H1 (cell line): ENCODE data around the gene POPDC3. TPM values are rescaled to one million over a fixed set of nuclear protein-coding genes. Genes with fewer than 3 reads are reported as not detected.

Experiments
- CTCF ChIA-PET: fragments of 300-600 bp; sonication (Branson Sonifier 250); formaldehyde crosslinking; loops from one replicate; lab custom pipeline; 2021; ENCODE audit not compliant: partially characterized antibody; lab: Charles Lee
- POLR2A ChIA-PET: fragments of 300-600 bp; sonication (Branson Sonifier 250); formaldehyde crosslinking; loops from one replicate; lab custom pipeline; 2021; ENCODE audit warnings: inconsistent platforms; ENCODE audit not compliant: partially characterized antibody; lab: Charles Lee
- DNase-seq, 2 experiments: peaks; one replicate each; pipeline versions ENCODE4 v3.0.0 to v3.0.0-alpha.2; 2010 to 2022; ENCODE audit warnings: low spot score in 2 of 2, low read depth in 1 of 2, mixed read lengths in 1 of 2
- FAIRE-seq: peaks from 2 replicates; lab custom pipeline; 2011; peaks lifted over from hg19 to GRCh38; lab: Jason Lieb, UNC
- H2AFZ ChIP-seq: 2 replicates; pipeline ENCODE4 v1.8.1; 2012; ENCODE audit warnings: low read length, inconsistent platforms
- H2AK5ac ChIP-seq: 2 replicates; pipeline ENCODE4 v1.6.1; 2013; ENCODE audit warnings: low read depth, low read length
- H2BK120ac ChIP-seq: replicated peaks from 2 replicates; pipeline ENCODE3; 2013; ENCODE audit warnings: low read depth, low read length, inconsistent platforms
- H2BK12ac ChIP-seq: 2 replicates; pipeline ENCODE4 v1.6.1; 2013; ENCODE audit warnings: low read depth, low read length
- H2BK15ac ChIP-seq: 2 replicates; pipeline ENCODE4 v1.6.1; 2013; ENCODE audit warnings: low read length
- H2BK20ac ChIP-seq: 2 replicates; pipeline ENCODE4 v1.6.1; 2013; ENCODE audit warnings: low read length
- H2BK5ac ChIP-seq: 2 replicates; pipeline ENCODE4 v1.6.1; 2013; ENCODE audit warnings: low read depth, low read length
- H3K14ac ChIP-seq: 2 replicates; pipeline ENCODE4 v1.6.1; 2013; ENCODE audit warnings: inconsistent platforms; ENCODE audit not compliant: insufficient read length
- H3K18ac ChIP-seq: 2 replicates; pipeline ENCODE4 v1.6.1; 2013; ENCODE audit warnings: low read length; ENCODE audit errors: extremely low read depth
- H3K23ac ChIP-seq: 2 replicates; pipeline ENCODE4 v1.6.1; 2013; ENCODE audit warnings: inconsistent platforms; ENCODE audit not compliant: insufficient read length
- H3K23me2 ChIP-seq: 2 replicates; pipeline ENCODE4 v1.6.1; 2013; ENCODE audit warnings: low read depth, low read length
- H3K27ac ChIP-seq: 2 replicates; pipeline ENCODE4 v1.6.1; 2011; ENCODE audit warnings: low read depth, low read length, inconsistent platforms
- H3K27me3 ChIP-seq, 4 experiments: replicated peaks in 1 of 4; 1 replicate in 1 of 4; 2 replicates in 3 of 4; pipeline versions ENCODE4 v1.6.1 to v1.8.1; 2011 to 2013; ENCODE audit warnings: low read length in 3 of 4, mild to moderate bottlenecking in 3 of 4, inconsistent platforms in 2 of 4, mixed read lengths in 2 of 4, moderate library complexity in 1 of 4; ENCODE audit not compliant: control insufficient read depth in 3 of 4, insufficient read depth in 3 of 4; ENCODE audit errors: extremely low read depth in 1 of 4
- H3K36me3 ChIP-seq, 4 experiments: 2 replicates each; pipeline versions ENCODE4 v1.6.1 to v1.8.1; 2011 to 2013; ENCODE audit warnings: mild to moderate bottlenecking in 4 of 4, low read length in 3 of 4, moderate library complexity in 2 of 4, control low read depth in 1 of 4, inconsistent platforms in 1 of 4; ENCODE audit not compliant: insufficient read depth in 4 of 4, control insufficient read depth in 2 of 4
- H3K4ac ChIP-seq: replicated peaks from 2 replicates; pipeline ENCODE3; 2013; ENCODE audit warnings: low read length, low read depth, mixed read lengths, inconsistent platforms; ENCODE audit not compliant: insufficient read length
- H3K4me1 ChIP-seq, 4 experiments: replicated peaks in 1 of 4; 1 replicate in 1 of 4; 2 replicates in 3 of 4; pipeline versions ENCODE4 v1.6.1 to v1.8.1; 2011 to 2013; ENCODE audit warnings: low read length in 3 of 4, inconsistent platforms in 2 of 4, mixed read lengths in 1 of 4; ENCODE audit not compliant: insufficient read depth in 4 of 4, control insufficient read depth in 3 of 4
- H3K4me2 ChIP-seq, 2 experiments: 2 replicates each; pipeline versions ENCODE4 v1.6.1 to v1.8.1; 2011 to 2013; ENCODE audit warnings: low read depth in 2 of 2, low read length in 2 of 2, control low read depth in 1 of 2, inconsistent platforms in 1 of 2, mild to moderate bottlenecking in 1 of 2; ENCODE audit not compliant: insufficient read depth in 1 of 2
- H3K4me3 ChIP-seq, 4 experiments: fragments of 200-600, 300-600 bp in 1 of 4; sonication (generic), shearing (Covaris generic), sonication (Bioruptor Twin) in 1 of 4; 2 replicates each; pipeline versions ENCODE4 v1.5.1 to v1.8.1; 2011 to 2016; ENCODE audit warnings: low read length in 4 of 4, low read depth in 3 of 4, control low read depth in 2 of 4, inconsistent platforms in 2 of 4, mild to moderate bottlenecking in 2 of 4, mixed read lengths in 1 of 4, moderate library complexity in 1 of 4; ENCODE audit not compliant: insufficient read depth in 2 of 4; ENCODE audit errors: extremely low read depth in 1 of 4
- H3K56ac ChIP-seq: replicated peaks from 2 replicates; pipeline ENCODE3; 2013; ENCODE audit warnings: low read depth, mild to moderate bottlenecking, mixed read lengths, low read length, inconsistent platforms; ENCODE audit not compliant: insufficient read length
- H3K79me1 ChIP-seq: 2 replicates; pipeline ENCODE4 v1.6.1; 2013; ENCODE audit warnings: low read depth, low read length, control low read depth
- H3K79me2 ChIP-seq, 2 experiments: 2 replicates each; pipeline versions ENCODE4 v1.6.1 to v1.8.1; 2012 to 2013; ENCODE audit warnings: low read length in 2 of 2, mild to moderate bottlenecking in 2 of 2, inconsistent platforms in 1 of 2; ENCODE audit not compliant: insufficient read depth in 2 of 2, control insufficient read depth in 1 of 2
- H3K9ac ChIP-seq, 4 experiments: replicated peaks in 1 of 4; 1 replicate in 1 of 4; 2 replicates in 3 of 4; pipeline versions ENCODE4 v1.6.1 to v1.8.1; 2011 to 2013; ENCODE audit warnings: low read depth in 3 of 4, low read length in 3 of 4, control low read depth in 2 of 4, mild to moderate bottlenecking in 2 of 4, moderate library complexity in 2 of 4, inconsistent platforms in 1 of 4; ENCODE audit errors: extremely low read depth in 1 of 4
- H3K9me3 ChIP-seq, 2 experiments: 2 replicates each; pipeline versions ENCODE4 v1.6.1 to v1.8.1; 2012 to 2013; ENCODE audit warnings: mild to moderate bottlenecking in 2 of 2, moderate library complexity in 2 of 2, control low read depth in 1 of 2, inconsistent platforms in 1 of 2, low read depth in 1 of 2, low read length in 1 of 2, mixed read lengths in 1 of 2; ENCODE audit not compliant: insufficient read depth in 2 of 2
- H4K20me1 ChIP-seq, 2 experiments: replicated peaks in 1 of 2; 2 replicates each; pipeline versions ENCODE3 to v1.8.1; 2011 to 2013; ENCODE audit warnings: inconsistent platforms in 2 of 2, low read length in 2 of 2, mild to moderate bottlenecking in 1 of 2; ENCODE audit not compliant: insufficient read depth in 2 of 2, control insufficient read depth in 1 of 2
- H4K5ac ChIP-seq: 2 replicates; pipeline ENCODE4 v1.6.1; 2013; ENCODE audit warnings: low read length, low read depth, mixed read lengths, inconsistent platforms; ENCODE audit not compliant: insufficient read length
- H4K8ac ChIP-seq: 2 replicates; pipeline ENCODE4 v1.8.0; 2013; ENCODE audit warnings: mild to moderate bottlenecking, moderate library complexity, low read length, inconsistent platforms; ENCODE audit not compliant: insufficient read depth; ENCODE audit errors: extremely low read depth
- H4K91ac ChIP-seq: replicated peaks from 2 replicates; pipeline ENCODE3; 2013; ENCODE audit warnings: low read length, mixed read lengths, inconsistent platforms; ENCODE audit not compliant: insufficient read length
- NRF1 ChIP-seq: IDR thresholded peaks from 2 replicates; pipeline ENCODE4 v1.6.1; 2011; ENCODE audit warnings: mild to moderate bottlenecking, low read depth, low read length, improper control_type of control experiment
- SRF ChIP-seq: IDR thresholded peaks from 2 replicates; pipeline ENCODE4 v1.6.1; 2011; ENCODE audit warnings: mild to moderate bottlenecking, low read depth, low read length, moderate library complexity
- WGBS, 2 experiments: shearing (Covaris generic) in 1 of 2; methylation state at CpG; one replicate each; pipeline versions ENCODE4 v1.1.6 to v1.1.7; 2013 to 2015; ENCODE audit warnings: low lambda C conversion rate in 2 of 2, mixed read lengths in 2 of 2, inconsistent platforms in 1 of 2, low coverage in 1 of 2, missing lambda C conversion rate in 1 of 2; ENCODE audit not compliant: insufficient replicate concordance in 2 of 2, insufficient coverage in 1 of 2, insufficient read length in 1 of 2; ENCODE audit errors: extremely low coverage in 1 of 2, missing lambda C conversion rate in 1 of 2; 5-methylcytosine and 5-hydroxymethylcytosine counted together
- polyA plus RNA-seq, 7 experiments: library from polyadenylated mRNA; depleted of rRNA in 3 of 7; stranded (reverse) in 5 of 7; unstranded in 2 of 7; fragments of >200 nt in 5 of 7; fragments of 200-250 nt in 2 of 7; gene quantifications; 1 replicate in 5 of 7; 2 replicates in 1 of 7; 4 replicates in 1 of 7; pipeline versions ENCODE4 v1.2.1 to v1.2.3, GENCODE V29; 2011 to 2013; ENCODE audit warnings: missing spikeins in 2 of 7, mixed read lengths in 2 of 7
- total RNA-seq: library from RNA; stranded (reverse); fragmentation: NEBNext Ultra II Directional; extraction: Animal tissue kit (Norgen Biotek cat#: 25700); gene quantifications from 2 replicates; pipeline ENCODE4 v1.2.1, GENCODE V29; 2021

POPDC3 gene
- total and polyA plus RNA-seq, 2 of the 8 experiments (the other 6 are each of a cell fraction or from before 2014, with no cell fraction given): 3.7 to 6.5 TPM

GRCh38 chr6:105178110-105178509 is 1.7 kb downstream of the POPDC3 start:
- H3K56ac ChIP-seq: no peak overlapping the region
- no peak overlapping the region for H2BK5ac ChIP-seq
- no peaks in the 10 kb centered on the region for H3K79me2 ChIP-seq
- no peak overlapping the region for H4K8ac ChIP-seq
- CTCF ChIA-PET: interaction anchor here (1.3 to 2.3 kb wide), 2 partner anchors 12 to 13 kb away, joined by 3 to 5 read pairs; no protein-coding TSS in a partner anchor
- H2BK120ac ChIP-seq: no peak overlapping the region
- no peak overlapping the region for H3K23ac ChIP-seq
- no peak for FAIRE-seq
- no peaks in the 10 kb centered on the region for H4K20me1 ChIP-seq
- H3K27me3 ChIP-seq: peaks cover 0 to 3% (median 0%) of the 10 kb centered on the region in 4 experiments; a peak in 3 of 7 replicates
- H3K27ac ChIP-seq: no peak overlapping the region
- no peak overlapping the region for H2AFZ ChIP-seq
- H4K91ac ChIP-seq: no peak overlapping the region
- H3K9ac ChIP-seq: no peak overlapping the region
- H2BK20ac ChIP-seq: no peak overlapping the region
- WGBS, 2 experiments: 95% methylated on average over 1 of the region's 1 CpG; no CpG with 5 or more reads in 1 of the 2 experiments
- H3K4me2 ChIP-seq: no peak overlapping the region
- H3K79me1 ChIP-seq: no peaks in the 10 kb centered on the region
- no peak overlapping the region for H3K18ac ChIP-seq
- no peak overlapping the region for H3K4me3 ChIP-seq
- H2AK5ac ChIP-seq: no peak overlapping the region
- no peak overlapping the region for H2BK15ac ChIP-seq
- no peaks in the 10 kb centered on the region for H3K36me3 ChIP-seq
- H3K9me3 ChIP-seq: no peaks in the 10 kb centered on the region
- no peak overlapping the region for H3K14ac ChIP-seq
- POLR2A ChIA-PET: interaction anchor here (1.2 kb wide), 2 partner anchors 41 to 95 kb away, joined by 3 to 4 read pairs; a partner anchor contains a TSS
- no peak overlapping the region for H4K5ac ChIP-seq
- peaks cover 0 to 17% (median 5%) of the 10 kb centered on the region in 4 experiments; a peak in 4 of 7 replicates for H3K4me1 ChIP-seq
- no peak for DNase-seq
- no peak overlapping the region for H2BK12ac ChIP-seq
- H3K4ac ChIP-seq: no peak overlapping the region
- H3K23me2 ChIP-seq: no peaks in the 10 kb centered on the region; the same call in 1 of the 2 replicates
- TF ChIP-seq SRF: no peak
- no peak for TF ChIP-seq NRF1
